Nephron (organoid): ENCODE measurements around the gene IKZF1.

Experiments
- H3K27ac Mint-ChIP-seq, 3 experiments: 2 replicates each; pipeline ENCODE4 v1.8.0; 2020; ENCODE audit warnings: mixed read lengths in 3 of 3, mild to moderate bottlenecking in 2 of 3, moderate library complexity in 1 of 3
- H3K27me3 Mint-ChIP-seq: 2 replicates; pipeline ENCODE4 v1.8.0; 2021; ENCODE audit warnings: low read depth, mild to moderate bottlenecking, moderate library complexity, mixed read lengths
- H3K36me3 Mint-ChIP-seq: 2 replicates; pipeline ENCODE4 v1.8.0; 2020; ENCODE audit warnings: low read depth, mixed read lengths
- H3K4me1 Mint-ChIP-seq: 2 replicates; pipeline ENCODE4 v1.8.0; 2020; ENCODE audit warnings: mixed read lengths
- H3K4me3 Mint-ChIP-seq, 3 experiments: 2 replicates each; pipeline ENCODE4 v1.8.0; 2020; ENCODE audit warnings: mild to moderate bottlenecking in 3 of 3, mixed read lengths in 3 of 3, moderate library complexity in 2 of 3
- H3K9me3 Mint-ChIP-seq: 2 replicates; pipeline ENCODE4 v1.8.0; 2020; ENCODE audit warnings: mixed read lengths
- CTCF ChIP-seq, 3 experiments: fragments of 200-600 bp; sonication (generic); IDR thresholded peaks; one replicate each; pipeline ENCODE4 v1.5.0; 2021; ENCODE audit warnings: antibody characterized with exemption in 3 of 3; ENCODE audit not compliant: unreplicated experiment in 3 of 3

IKZF1 gene

GRCh38 chr7:50376056-50376820, 71.7 kb downstream of the IKZF1 start:
- Mint-ChIP-seq H3K9me3 (no peaks in the 10 kb centered on the region), H3K36me3 (no peaks in the 10 kb centered on the region)

GRCh38 chr7:50377356-50377755, 72.8 kb downstream of the IKZF1 start:
- no peaks in the 10 kb centered on the region for H3K9me3 Mint-ChIP-seq
- H3K4me3 Mint-ChIP-seq: no peak overlapping the region
- no peak for TF ChIP-seq CTCF (IDR thresholded peaks at IDR 0.05; ENCODE audit: unreplicated experiment in 3 of 3)
- H3K27ac Mint-ChIP-seq: no peak overlapping the region
- H3K36me3 Mint-ChIP-seq: no peaks in the 10 kb centered on the region
- peaks cover 4% of the 10 kb centered on the region for H3K27me3 Mint-ChIP-seq
- no peaks in the 10 kb centered on the region for H3K4me1 Mint-ChIP-seq

More at GRCh38 chr7:50376056-50376820, 71.7 kb downstream of the IKZF1 start:
- Mint-ChIP-seq H3K4me1 (no peaks in the 10 kb centered on the region), H3K4me3 (no peak overlapping the region), H3K27ac (no peak overlapping the region), H3K27me3 (no peaks in the 10 kb centered on the region)
- no peak for TF ChIP-seq CTCF (IDR thresholded peaks at IDR 0.05; ENCODE audit: unreplicated experiment in 3 of 3)

- TF ChIP-seq CTCF (IDR thresholded peaks at IDR 0.05; ENCODE audit: unreplicated experiment in 3 of 3): no peak
- no peaks in the 10 kb centered on the region for H3K36me3 Mint-ChIP-seq
- no peaks in the 10 kb centered on the region for H3K4me1 Mint-ChIP-seq
- H3K4me3 Mint-ChIP-seq: no peak overlapping the region
- no peaks in the 10 kb centered on the region for H3K9me3 Mint-ChIP-seq
- H3K27me3 Mint-ChIP-seq: peaks cover 8% of the 10 kb centered on the region
- no peak overlapping the region for H3K27ac Mint-ChIP-seq
Measured at GRCh38 chr7:50379082-50379481, 74.6 kb downstream of the IKZF1 start.

- Mint-ChIP-seq H3K4me3 (no peak overlapping the region), H3K27me3 (peaks cover 9% of the 10 kb centered on the region), H3K4me1 (no peaks in the 10 kb centered on the region), H3K36me3 (no peaks in the 10 kb centered on the region), H3K9me3 (no peaks in the 10 kb centered on the region), H3K27ac (no peak overlapping the region)
- no peak for TF ChIP-seq CTCF (IDR thresholded peaks at IDR 0.05; ENCODE audit: unreplicated experiment in 3 of 3)
Measured at GRCh38 chr7:50379539-50379938, 75.0 kb downstream of the IKZF1 start.

- no peak overlapping the region for H3K4me3 Mint-ChIP-seq
- H3K9me3 Mint-ChIP-seq: no peaks in the 10 kb centered on the region
- no peak for TF ChIP-seq CTCF (IDR thresholded peaks at IDR 0.05; ENCODE audit: unreplicated experiment in 3 of 3)
- H3K4me1 Mint-ChIP-seq: no peaks in the 10 kb centered on the region
- peaks cover 9% of the 10 kb centered on the region for H3K27me3 Mint-ChIP-seq
- H3K27ac Mint-ChIP-seq: no peak overlapping the region
- H3K36me3 Mint-ChIP-seq: no peaks in the 10 kb centered on the region
Measured at GRCh38 chr7:50382455-50382854, 77.9 kb downstream of the IKZF1 start.

GRCh38 chr7:50387351-50387750, 82.8 kb downstream of the IKZF1 start:
- no peak overlapping the region for H3K27ac Mint-ChIP-seq
- no peak for TF ChIP-seq CTCF (IDR thresholded peaks at IDR 0.05; ENCODE audit: unreplicated experiment in 3 of 3)
- no peak overlapping the region for H3K4me3 Mint-ChIP-seq

More at GRCh38 chr7:50387351-50387750, 82.8 kb downstream of the IKZF1 start:
- Mint-ChIP-seq H3K27me3 (peaks cover 12% of the 10 kb centered on the region), H3K9me3 (no peaks in the 10 kb centered on the region), H3K36me3 (no peaks in the 10 kb centered on the region), H3K4me1 (no peaks in the 10 kb centered on the region)
